GM12878 (cell line): Measurements from ENCODE around the gene PCDHA1. TPM values are rescaled to one million over a fixed set of nuclear protein-coding genes. Genes with fewer than 3 reads are reported as not detected.

Experiments
- BMI1 ChIP-seq: fragments of 450-650 bp; IDR thresholded peaks from 2 replicates; pipeline ENCODE4 v1.6.1; 2016; ENCODE audit warnings: mild to moderate bottlenecking, moderate library complexity, borderline replicate concordance
- CEBPZ ChIP-seq: fragments of 150-350 bp; IDR thresholded peaks from 2 replicates; pipeline ENCODE4 v1.6.1; 2016; ENCODE audit warnings: low read depth, low read length
- FOXM1 ChIP-seq: IDR thresholded peaks from 2 replicates; pipeline ENCODE4 v1.6.1; 2012; ENCODE audit warnings: low read depth, mild to moderate bottlenecking, inconsistent platforms, low read length, moderate library complexity
- KAT2A ChIP-seq: conservative IDR thresholded peaks from 2 replicates; pipeline ENCODE4 v1.6.1; 2011; ENCODE audit warnings: low read depth, low read length; ENCODE audit not compliant: control insufficient read depth
- MTA3 ChIP-seq: IDR thresholded peaks from 2 replicates; pipeline ENCODE4 v1.6.1; 2012; ENCODE audit warnings: low read length, inconsistent platforms, borderline replicate concordance
- POLR2AphosphoS2 ChIP-seq: IDR thresholded peaks from 2 replicates; pipeline ENCODE4 v1.6.1; 2011; ENCODE audit warnings: low read depth, mild to moderate bottlenecking, low read length, improper control_type of control experiment, moderate library complexity
- RBBP5 ChIP-seq: fragments of 200-600 bp; sonication (generic); conservative IDR thresholded peaks from 2 replicates; pipeline ENCODE4 v1.6.1; 2016
- ZBTB40 ChIP-seq: fragments of 450-650 bp; IDR thresholded peaks from 2 replicates; pipeline ENCODE4 v1.6.1; 2016; ENCODE audit warnings: mild to moderate bottlenecking, moderate library complexity, borderline replicate concordance
- ZNF274 ChIP-seq: IDR thresholded peaks from one replicate; pipeline ENCODE4 v1.8.0; 2011; ENCODE audit not compliant: insufficient read length, insufficient read depth
- polyA plus RNA-seq, 11 experiments: library from polyadenylated mRNA; depleted of rRNA in 4 of 11; unstranded in 6 of 11; stranded (reverse) in 5 of 11; fragments of >200 nt; fragmentation: Nextera tagmentation in 4 of 11; fragmentation: Illumina TruSeq in 1 of 11; extraction: Ambion mirVana in 4 of 11; extraction: Trizol in 1 of 11; gene quantifications; 1 replicate in 1 of 11; 2 replicates in 10 of 11; pipeline versions ENCODE4 v1.2.1 to v1.2.3, GENCODE V29; 2011 to 2016; ENCODE audit warnings: inconsistent platforms in 2 of 11, missing spikeins in 2 of 11, low read depth in 1 of 11
- total RNA-seq, 4 experiments: library from RNA; depleted of rRNA in 3 of 4; stranded (reverse); fragments of >200 nt in 3 of 4; fragmentation: Illumina TruSeq in 1 of 4; extraction: Trizol in 1 of 4; gene quantifications; 2 replicates each; pipeline versions ENCODE4 v1.2.1 to v1.2.3, GENCODE V29; 2013 to 2021

Gene PCDHA1
- total and polyA plus RNA-seq, 10 of the 15 experiments (the other 5 are each of a cell fraction or from before 2014, with no cell fraction given) = 0.03 TPM; not detected in 9

GRCh38 chr5:141003791-141004611, 218.1 kb downstream of the PCDHA1 start (continued):
- TF ChIP-seq POLR2AphosphoS2 (no peak), KAT2A (no peak), CEBPZ (no peak), ZNF274 (no peak), FOXM1 (no peak), ZBTB40 (no peak), MTA3 (no peak), RBBP5 (no peak), BMI1 (no peak)
